Activated gamma-delta T cell (primary cell): ENCODE data around the gene ZNF468.
"Not testable (repeated sequence)": the region's sequence is repeated elsewhere in the genome, so short reads cannot be mapped to it uniquely, and the experiment has no call there.

Experiments
- DNase-seq: peaks from one replicate; lab custom pipeline; 2025; lab: John Stamatoyannopoulos, UW
- total RNA-seq, 2 donors: gene quantifications; one replicate each; lab custom pipeline; 2026; lab: John Stamatoyannopoulos, UW

The ZNF468 gene
- 64.2 to 67.5 reads per million in 2 donors for total RNA-seq

DNA sequence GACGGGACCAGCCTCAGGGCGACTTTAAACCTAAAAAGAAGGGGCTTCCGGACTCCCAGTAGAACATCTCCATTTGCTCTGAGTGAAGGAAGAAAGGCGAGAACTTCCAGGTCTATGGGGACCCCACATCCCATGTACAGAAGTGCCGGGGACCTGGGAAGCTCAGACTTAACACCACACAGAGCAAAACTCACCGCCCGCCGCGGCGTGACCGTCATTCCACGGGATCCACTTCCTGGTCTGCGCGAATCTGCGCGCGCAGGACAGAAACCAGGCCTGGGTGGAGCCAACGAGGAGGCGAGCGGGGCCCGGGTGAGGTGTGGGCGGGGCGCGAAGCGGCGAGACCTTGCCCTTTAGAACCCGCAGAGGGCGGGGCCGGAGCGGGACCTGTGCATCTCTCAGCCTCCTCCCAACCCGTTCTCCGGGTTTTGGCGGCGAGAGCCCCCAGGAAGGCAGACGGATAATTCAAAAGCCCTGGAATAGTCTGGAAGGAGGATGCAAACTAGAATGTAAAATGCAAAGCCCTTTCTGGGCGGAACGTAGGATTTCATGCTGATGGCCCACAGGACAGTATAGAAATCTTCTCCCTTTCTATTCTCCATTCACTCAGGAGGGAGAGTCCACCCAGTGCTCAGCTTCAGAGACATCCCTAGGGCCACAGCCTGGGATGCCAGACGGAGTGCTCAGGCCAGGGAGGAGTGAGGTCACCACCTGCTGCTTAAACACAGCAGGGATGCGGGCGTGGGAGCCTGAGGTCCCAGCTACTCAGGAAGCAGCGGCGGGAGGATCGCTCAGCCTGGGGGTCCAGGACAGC, at the start of gene ZNF468:
ZNF468 (minus strand) TSS at position 242 of the 814 bp plus-strand sequence. CDS start 3,347 bp downstream, outside the sequence.
- DNase-seq, result peak; percentile 57

DNA sequence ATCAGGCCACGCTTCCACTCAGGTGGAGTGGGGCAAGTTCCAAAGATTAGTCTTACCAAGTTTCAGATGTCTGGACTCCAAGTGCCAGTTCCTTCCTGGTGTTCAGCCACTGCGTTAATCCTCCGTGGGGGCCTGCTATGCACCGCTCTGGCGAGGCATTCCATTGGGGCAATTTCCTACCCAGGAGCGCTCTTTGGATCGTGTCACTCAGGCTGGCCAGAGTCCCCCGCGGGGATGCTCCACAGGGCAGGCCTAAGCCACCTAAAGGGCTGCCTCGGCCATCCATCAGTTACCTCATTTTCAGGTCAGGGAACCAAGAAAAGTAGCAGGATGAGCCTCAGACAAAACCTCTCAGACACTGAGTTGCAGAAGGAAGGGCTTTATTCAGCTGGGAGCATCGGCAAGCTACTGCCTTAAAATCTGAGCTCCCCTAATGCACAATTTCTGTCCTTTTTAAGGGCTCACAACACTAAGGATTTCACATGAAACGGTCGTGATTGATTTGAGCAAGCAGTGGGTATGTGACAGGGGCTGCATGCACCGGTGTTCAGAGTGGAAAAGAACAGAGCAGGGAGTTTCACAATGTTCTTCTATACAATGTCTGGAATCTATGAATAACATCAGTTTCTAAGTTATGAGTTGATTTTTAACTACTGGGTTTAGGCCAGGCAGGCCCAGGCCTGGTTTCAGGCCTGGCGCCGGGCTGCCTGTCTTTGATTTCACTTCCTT, 46.8 kb upstream of the ZNF468 start:
- not testable (repeated sequence) for DNase-seq

DNA sequence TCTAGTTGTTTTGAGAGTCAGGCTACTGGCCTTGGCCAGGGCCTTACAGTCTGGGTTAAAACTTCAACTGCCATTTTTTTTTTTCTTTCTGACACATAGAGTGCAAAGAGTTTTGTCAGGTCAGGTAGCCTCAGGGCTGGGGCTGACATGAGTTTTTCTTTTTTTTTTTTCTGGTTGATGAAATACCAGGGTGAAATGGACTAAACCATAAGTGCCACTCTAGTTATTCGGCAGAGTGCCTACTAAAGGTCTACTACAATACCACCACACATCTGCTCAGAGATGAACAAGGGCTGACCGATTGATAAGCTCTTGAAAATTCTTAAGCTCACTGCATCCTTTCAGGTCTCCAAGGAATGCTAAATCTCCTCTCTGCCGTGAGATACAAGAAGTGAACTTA, 44.4 kb upstream of the ZNF468 start:
- no peak for DNase-seq

DNA sequence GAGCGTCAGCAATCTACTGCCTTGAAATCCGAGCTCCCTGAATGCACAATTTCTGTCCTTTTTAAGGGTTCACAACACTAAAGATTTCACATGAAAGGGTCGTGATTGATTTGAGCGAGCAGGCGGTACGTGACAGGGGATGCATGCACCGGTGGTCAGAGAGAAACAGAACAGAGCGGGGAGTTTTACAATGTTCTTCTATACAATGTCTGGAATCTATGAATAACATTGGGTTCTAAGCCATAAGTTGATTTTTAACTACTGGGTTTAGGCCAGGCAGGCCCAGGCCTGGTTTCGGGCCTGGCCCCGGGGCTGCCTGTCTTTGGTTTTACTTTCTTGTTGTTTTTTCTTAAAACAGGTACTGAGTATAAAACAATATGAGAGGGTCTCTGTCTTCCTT, 41.2 kb upstream of the ZNF468 start:
- not testable (repeated sequence) for DNase-seq

DNA sequence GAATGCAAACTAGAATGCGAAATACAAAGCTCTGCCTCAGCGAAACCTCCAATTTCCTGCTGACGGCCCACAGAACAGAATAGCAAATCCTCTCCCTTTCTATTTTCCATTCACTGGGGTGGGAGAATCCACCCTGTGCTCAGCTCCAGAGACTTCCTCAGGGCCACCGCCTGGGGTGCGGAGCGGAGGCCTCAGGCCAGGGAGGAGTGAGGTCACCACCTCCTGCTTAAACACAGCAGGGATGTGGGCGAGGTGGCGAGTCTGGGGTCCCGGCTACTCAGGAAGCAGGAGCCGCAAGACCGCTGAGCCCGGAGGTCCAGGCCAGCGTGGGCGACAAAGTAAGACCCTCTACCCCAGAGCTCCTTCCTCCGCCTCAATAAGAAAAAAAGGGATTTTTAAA, 40.7 kb upstream of the ZNF468 start:
- no peak for DNase-seq

DNA sequence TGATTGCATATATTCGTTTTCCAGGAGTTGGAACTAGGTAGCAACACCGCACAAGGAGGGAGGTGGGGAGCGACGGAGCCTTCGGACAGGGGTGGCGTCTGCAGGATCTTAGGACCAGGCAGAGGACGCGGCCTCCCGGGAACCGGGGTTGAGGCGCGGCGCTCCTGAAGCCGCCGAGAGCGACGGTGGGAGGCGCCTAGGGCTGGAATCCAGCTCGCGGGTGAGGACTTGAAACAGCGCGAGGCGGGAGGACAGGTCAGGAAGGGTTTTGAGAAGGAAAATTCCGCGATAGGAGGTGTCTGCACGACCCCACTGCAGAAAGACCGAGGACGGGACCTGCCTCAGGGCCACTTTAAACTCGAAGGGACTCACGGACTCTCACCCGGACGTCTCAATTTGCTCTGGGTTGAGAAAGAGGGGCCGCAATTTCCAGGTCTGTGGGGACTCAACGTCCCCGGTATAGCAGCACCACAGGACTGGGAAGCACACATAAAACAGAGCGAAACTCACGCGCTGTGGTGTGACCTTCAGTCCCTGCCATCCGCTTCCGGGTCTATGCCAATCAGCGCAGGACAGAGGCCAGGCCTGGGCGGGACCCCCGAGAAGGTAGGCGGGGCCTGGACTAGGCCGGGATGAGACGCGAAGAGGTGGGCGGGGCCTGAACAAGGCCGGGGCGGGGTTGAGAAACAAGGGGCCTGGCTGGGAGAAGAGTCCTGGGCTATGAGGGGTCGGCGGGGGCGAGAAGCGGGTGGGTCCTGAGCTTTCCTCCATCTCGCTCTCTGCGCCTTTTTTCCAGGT, 39.9 kb upstream of the ZNF468 start, which contains the start of gene ZNF320:
ZNF320 (minus strand) TSS at position 498 of the 798 bp plus-strand sequence. CDS start 7,380 bp downstream, outside the sequence.
- peak; percentile 71 for DNase-seq

DNA sequence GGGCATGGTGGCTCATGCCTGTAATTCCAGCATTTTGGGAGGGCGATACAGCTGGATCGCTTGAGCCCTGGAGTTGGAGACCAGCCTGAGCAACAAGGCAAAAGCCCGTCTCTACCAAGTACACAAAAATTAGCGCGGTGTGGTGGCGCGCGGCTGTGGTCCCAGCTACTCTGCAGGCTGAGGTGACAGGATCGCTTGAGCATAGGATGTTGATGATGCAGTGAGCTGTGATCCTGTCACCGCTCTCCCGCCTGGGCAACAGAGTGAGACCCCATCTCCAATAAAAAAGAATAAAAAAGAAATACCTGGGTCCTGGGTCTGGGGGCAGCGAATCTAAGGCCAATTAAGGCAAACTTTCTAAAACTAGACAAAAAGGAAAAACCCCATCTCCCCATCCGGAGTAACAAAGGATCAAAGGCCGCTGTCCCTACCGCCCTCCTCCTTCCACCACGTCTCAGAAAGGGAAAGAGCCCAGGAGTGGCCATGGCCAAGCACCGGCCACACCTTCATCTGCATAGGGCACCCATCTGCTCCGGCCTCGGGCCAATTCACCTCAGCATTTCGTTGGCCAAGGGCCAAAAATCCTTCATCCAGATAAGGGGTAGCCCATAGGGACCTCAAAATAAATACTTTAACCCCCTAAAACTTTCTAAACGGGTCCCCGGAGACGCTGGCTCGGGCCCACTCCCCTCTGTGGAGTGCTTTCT, 39.2 kb upstream of the ZNF468 start:
- no peak for DNase-seq

DNA sequence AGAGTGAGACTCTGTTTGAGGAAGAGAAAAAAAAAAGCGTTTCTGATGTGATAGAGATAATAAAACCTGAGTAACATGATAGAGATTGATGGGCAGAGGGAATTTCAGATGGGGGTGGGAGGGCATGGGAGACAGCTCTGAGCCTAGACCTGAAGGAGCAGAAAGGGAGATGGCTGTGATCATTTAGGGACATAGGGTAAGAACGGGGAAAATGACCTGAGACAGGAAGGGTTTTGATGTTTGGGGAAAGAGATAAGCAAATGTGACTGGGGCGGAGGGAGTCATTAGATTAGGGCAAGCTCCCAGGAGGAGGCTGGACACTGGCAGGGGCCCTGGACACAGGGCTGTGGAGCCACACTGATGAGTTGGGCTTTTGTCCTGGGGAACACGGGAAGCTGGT, 33.9 kb upstream of the ZNF468 start:
- no peak for DNase-seq

DNA sequence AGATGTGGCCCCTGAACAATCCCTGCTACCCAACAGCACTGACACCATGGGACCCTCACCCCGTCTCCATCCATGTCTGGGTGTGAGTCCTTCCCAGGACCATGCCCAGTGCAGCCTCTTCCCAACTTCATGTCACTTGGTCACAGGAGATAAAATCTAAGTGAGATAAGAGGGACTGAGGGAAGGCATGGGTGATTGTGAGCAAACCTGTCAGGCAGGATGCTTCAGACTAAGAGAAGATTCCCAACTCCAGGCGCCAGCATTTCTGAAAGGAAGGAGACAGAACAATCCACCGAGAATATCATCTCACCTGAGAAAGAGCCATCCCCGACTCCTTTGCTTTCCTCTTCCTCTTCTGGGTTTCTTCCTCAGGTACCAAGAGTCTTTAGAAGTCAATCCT, 32.5 kb upstream of the ZNF468 start:
- DNase-seq, result no peak

DNA sequence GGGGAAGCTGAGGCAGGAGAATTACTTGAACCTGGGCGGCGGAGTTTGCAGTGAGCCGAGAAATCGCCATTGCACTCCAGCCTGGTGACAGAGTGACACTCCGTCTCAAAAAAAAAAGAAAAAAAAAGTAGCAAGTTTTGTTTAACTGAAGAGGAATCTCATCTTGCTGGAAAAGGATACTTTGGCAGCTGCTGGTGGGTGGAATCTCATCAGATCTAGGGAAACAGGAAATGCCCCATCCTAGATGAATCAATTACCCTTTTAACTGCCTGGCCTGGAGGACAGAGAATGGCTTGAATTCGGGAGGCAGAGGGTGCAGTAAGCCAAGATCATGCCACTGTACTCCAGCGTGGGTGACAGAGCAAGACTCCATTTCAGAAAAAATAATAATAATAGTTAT, 31.7 kb upstream of the ZNF468 start:
- no peak for DNase-seq

DNA sequence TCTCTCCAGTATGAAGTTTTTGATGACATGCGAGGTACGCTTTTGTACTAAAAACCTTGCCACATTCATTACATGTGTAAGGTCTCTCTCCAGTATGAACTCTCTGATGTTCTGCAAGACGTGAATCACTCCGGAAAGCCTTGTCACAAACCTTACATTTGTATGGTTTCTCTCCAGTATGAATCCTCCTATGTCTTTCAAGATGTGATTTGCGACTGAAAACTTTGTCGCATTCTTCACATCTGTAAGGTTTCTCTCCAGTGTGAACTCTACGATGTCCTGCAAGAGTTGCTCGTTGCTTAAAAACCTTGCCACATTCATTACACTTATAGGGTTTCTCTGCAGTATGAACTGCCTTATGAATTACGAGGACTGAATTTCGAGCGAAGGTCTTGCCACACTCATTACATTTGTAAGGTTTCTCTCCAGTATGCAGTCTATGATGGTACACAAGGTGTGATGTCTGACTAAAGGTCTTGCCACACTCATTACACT, 23.5 kb upstream of the ZNF468 start:
- no peak for DNase-seq

DNA sequence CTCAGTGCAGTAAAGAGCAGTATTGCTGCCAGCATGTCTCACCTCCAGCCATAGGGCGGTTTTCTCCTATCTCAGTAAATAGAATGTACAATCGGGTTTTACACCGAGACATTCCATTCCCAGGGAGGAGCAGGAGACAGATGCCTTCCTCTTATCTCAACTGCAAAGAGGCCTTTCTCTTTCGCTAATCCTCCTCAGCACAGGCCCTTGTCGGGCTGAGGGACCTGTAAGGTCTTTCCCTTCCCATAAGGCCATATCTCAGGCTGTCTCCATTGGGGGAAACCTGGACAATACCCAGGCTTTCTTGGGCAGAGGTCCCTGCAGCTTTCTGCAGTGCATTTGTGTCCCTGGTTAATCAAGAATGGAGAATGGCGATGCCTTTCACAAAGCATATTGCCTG, 15.6 kb upstream of the ZNF468 start:
- DNase-seq, result not testable (repeated sequence)

DNA sequence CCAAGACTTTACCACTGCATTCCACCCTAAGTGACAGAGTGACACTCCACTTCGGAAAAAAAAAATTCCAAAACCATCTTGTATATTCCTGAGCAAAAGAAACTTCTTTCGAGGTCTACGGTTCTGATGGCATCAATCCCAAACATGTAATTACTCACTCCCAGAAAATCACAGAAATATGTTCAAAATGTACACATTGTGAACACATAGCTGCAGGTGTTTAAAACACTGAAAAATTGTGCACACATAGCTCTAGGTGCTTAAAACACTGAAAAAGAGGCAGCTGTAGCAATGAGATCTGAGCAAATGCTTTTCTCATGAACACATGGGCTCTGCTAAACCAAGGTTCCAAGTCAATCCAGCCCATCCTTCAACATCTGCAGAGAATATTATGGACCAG, 14.0 kb upstream of the ZNF468 start:
- DNase-seq, result no peak

DNA sequence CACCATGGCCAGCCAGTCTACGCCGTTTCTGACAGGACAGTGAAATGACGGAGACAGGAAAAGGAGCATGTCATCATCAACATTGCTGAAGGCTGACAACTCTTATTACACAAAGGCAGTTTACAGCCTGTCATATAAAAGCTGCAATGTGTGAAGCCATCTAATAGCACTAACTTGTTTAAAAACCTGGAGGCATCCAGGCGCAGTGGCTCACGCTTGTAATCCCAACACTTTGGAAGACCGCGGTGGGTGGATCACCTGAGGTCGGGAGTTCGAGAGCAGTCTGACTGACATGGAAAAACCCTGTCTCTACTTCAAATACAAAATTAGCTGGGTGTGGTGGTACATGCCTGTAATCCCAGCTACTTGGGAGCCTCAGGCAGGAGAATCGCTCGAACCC, 10.6 kb upstream of the ZNF468 start:
- not testable (repeated sequence) for DNase-seq

DNA sequence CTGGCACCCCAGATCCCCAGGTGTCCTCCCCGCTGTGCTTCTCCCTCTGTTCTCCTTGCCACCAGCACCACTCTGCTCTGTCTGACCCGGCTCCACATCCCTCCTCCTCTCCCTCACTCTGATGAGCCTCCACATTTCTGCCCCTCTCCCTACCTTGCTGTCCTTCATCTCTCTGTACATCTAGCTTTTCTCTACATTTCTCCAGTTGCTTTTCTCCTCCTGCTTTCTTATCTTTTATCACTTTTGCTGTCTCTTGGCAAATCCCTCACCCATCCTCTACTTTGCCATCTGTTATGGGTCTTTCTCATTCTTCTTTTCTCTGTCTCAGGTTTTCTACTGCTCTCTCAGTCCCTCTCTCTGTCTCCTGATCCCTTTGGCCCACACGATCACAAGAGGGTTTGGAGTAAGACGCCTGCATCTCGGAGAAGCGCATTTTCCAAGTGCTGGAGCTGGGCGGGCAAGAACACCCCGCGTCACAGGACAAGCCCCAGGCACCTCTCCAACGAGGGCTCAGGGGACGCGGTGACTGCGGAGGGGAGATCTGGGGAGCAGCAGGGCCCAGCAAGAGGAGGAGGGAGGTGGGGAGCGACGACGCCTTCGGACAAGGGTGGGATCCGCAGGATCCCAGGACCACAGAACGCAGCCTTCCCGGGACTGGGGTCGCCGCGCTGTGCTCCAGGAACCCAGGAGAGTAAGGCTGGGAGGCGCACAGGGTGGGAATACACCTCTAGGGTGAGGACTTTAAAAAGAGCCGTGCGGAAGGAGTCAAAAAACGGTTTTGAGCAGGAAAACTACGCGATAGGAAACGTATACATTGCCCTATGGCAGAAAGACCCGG, 660 bp downstream of the ZNF468 start:
- DNase-seq, result not testable (repeated sequence)

DNA sequence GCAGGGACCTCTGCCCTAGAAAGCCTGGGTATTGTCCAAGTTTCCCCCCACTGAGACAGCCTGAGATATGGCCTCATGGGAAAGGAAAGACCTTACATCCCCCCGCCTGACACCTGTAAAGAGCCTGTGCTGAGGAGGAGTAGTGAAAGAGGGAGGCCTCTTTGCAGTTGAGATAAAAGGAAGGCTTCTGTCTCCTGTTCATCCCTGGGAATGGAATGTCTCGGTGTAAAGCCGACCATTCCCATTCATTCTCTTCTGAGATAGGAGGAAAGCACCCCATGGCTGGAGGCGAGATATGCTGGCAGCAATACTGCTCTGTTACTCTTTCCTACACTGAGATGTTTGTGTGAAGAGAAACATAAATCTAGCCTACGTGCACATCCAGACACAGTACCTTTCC, 10.1 kb downstream of the ZNF468 start:
- not testable (repeated sequence) for DNase-seq

DNA sequence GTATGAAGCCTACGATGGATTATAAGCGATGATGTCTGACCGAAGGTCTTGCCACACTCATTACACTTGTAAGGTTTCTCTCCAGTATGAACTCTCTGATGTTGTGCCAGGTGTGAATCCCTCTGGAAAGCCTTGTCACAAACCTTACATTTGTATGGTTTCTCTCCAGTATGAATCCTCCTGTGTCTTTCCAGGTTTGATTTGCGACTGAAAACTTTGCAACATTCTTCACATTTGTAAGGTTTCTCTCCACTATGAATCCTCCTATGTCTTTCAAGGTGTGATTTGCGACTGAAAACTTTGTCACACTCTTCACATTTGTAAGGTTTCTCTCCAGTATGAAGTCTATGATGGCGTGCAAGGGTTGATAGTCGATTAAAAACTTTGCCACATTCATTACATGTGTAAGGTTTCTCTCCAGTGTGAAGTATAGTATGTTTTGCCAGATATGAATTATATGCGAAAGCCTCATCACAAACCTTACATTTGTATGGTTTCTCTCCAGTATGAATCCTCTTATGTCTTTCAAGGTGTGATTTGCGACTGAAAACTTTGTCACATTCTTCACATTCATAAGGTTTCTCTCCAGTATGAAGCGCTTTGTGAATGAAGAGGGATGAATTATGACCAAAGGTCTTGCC, 16.5 kb downstream of the ZNF468 start:
- DNase-seq, result not testable (repeated sequence)

DNA sequence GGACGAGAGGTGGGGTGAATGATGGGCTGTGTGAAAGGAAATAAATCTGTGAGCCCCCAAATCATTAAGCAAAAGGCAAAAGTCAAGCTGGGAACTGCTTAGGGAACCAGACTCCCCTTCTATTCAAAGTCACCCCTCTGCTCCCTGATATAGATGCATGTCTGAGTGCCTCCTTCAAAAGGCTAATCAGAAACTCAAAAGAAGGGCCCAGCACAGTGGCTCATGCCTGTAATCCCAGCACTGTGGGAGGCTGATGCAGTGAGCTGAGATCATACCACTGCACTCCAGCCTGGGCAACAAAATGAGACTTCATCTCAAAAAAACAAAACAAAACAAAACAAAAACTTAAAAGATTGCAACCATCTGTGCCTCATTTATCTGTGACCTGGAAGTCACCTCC, 23.1 kb downstream of the ZNF468 start:
- not testable (repeated sequence) for DNase-seq

DNA sequence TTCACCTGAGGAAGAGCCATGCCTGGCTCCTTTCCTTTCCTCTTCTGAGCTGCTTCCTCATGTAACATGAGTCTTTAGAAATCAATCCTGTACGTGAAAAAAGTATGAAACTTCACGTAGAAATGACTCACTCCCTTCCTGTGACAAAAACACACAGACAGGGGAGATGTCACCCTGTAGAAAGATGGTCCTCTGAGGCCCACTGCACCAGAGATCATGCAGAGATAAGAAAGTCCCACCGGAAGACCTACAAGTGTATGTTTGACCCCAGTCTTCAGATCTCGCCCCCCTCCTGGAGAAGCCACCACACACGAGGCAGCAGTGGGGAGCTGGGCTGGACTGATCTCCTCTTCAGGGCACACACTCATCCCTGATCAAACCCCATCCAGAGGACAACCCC, 23.9 kb downstream of the ZNF468 start:
- not testable (repeated sequence) for DNase-seq

DNA sequence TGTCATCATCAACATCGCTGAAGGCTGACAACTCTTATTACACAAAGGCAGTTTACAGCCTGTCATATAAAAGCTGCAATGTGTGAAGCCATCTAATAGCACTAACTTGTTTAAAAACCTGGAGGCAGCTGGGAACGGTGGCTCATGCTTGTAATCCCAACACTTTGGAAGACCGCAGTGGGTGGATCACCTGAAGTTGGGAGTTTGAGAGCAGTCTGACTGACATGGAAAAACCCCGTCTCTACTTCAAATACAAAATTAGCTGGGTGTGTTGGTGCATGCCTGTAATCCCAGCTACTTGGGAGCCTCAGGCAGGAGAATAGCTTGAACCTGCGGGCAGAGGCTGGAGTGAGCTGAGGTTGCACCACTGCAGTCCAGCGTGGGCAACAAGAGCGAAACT, 27.6 kb downstream of the ZNF468 start:
- not testable (repeated sequence) for DNase-seq
